ENCODE data around the gene CEP295NL.

CEP295NL gene

GRCh38 chr17:78903101-78903779 is at the start of gene CEP295NL:
Gene CEP295NL (minus strand): TSS chr17:78903201. CDS start chr17:78901828, 1,373 bp downstream.
- no peak within 1 kb of the TSS for H3K4me3 ChIP-seq (ENCODE audit: low read depth, low read length)
- no peak for DNase-seq (ENCODE audit: low read depth)
- TF ChIP-seq CTCF (IDR thresholded peaks at IDR 0.05; ENCODE audit: low read depth, low read length) = no peak
- TF ChIP-seq POLR2A (IDR thresholded peaks at IDR 0.05; ENCODE audit: extremely low read depth, insufficient read length) = no peak
- no peak for TF ChIP-seq MAX (IDR thresholded peaks at IDR 0.05; ENCODE audit: low read depth, low read length)
- TF ChIP-seq MYC (IDR thresholded peaks at IDR 0.05; ENCODE audit: low read depth, low read length) = no peak

GRCh38 chr17:78952706-78953105 is 49.7 kb upstream of the CEP295NL start:
- TF ChIP-seq POLR2A (IDR thresholded peaks at IDR 0.05; ENCODE audit: extremely low read depth, insufficient read length) = no peak
- TF ChIP-seq MYC (IDR thresholded peaks at IDR 0.05; ENCODE audit: low read depth, low read length) = no peak
- TF ChIP-seq CTCF (IDR thresholded peaks at IDR 0.05; ENCODE audit: low read depth, low read length) = no peak
- no peak for TF ChIP-seq MAX (IDR thresholded peaks at IDR 0.05; ENCODE audit: low read depth, low read length)
- DNase-seq (ENCODE audit: low read depth) = no peak
- H3K4me3 ChIP-seq (ENCODE audit: low read depth, low read length) = no peak overlapping the region

DNA sequence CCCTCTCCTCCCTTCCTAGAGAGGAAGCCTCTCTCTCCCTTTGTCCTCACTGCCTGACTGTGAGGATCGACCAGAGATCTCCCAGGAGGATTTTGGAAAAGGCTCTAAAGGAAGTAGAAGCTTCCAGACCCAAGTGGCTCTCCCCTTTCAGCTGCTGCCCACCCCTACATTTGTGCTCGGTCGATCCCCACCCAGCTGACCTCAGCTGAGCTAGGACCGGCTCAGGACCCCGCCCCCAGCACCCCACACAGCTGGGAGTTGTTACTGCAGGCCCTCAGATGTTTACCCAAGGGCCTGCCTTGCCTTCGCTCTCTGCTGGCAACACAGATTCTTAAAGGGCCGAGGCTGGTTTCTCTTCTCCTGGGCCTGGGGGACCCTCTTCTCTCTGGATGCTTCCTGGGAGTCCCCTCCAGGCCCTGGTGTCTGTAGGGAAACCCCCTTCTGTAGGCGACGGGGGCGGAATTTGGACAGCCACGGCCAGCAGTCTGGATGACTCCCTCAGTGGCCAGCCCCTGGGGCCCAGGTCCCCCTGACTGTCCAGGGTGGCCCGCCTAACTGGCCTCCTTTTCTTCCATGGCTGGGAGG is 49.1 kb upstream of the CEP295NL start:
- TF ChIP-seq POLR2A (IDR thresholded peaks at IDR 0.05; ENCODE audit: extremely low read depth, insufficient read length) = no peak
- TF ChIP-seq CTCF (IDR thresholded peaks at IDR 0.05; ENCODE audit: low read depth, low read length) = no peak
- no peak for TF ChIP-seq MAX (IDR thresholded peaks at IDR 0.05; ENCODE audit: low read depth, low read length)
- no peak for TF ChIP-seq MYC (IDR thresholded peaks at IDR 0.05; ENCODE audit: low read depth, low read length)
- no peak overlapping the region for H3K4me3 ChIP-seq (ENCODE audit: low read depth, low read length)
- no peak for DNase-seq (ENCODE audit: low read depth)

GRCh38 chr17:78950870-78951269 is 47.9 kb upstream of the CEP295NL start:
- no peak overlapping the region for H3K4me3 ChIP-seq (ENCODE audit: low read depth, low read length)
- no peak for TF ChIP-seq MAX (IDR thresholded peaks at IDR 0.05; ENCODE audit: low read depth, low read length)
- TF ChIP-seq CTCF (IDR thresholded peaks at IDR 0.05; ENCODE audit: low read depth, low read length) = no peak
- no peak for TF ChIP-seq MYC (IDR thresholded peaks at IDR 0.05; ENCODE audit: low read depth, low read length)
- no peak for TF ChIP-seq POLR2A (IDR thresholded peaks at IDR 0.05; ENCODE audit: extremely low read depth, insufficient read length)
- DNase-seq (ENCODE audit: low read depth) = no peak

DNA sequence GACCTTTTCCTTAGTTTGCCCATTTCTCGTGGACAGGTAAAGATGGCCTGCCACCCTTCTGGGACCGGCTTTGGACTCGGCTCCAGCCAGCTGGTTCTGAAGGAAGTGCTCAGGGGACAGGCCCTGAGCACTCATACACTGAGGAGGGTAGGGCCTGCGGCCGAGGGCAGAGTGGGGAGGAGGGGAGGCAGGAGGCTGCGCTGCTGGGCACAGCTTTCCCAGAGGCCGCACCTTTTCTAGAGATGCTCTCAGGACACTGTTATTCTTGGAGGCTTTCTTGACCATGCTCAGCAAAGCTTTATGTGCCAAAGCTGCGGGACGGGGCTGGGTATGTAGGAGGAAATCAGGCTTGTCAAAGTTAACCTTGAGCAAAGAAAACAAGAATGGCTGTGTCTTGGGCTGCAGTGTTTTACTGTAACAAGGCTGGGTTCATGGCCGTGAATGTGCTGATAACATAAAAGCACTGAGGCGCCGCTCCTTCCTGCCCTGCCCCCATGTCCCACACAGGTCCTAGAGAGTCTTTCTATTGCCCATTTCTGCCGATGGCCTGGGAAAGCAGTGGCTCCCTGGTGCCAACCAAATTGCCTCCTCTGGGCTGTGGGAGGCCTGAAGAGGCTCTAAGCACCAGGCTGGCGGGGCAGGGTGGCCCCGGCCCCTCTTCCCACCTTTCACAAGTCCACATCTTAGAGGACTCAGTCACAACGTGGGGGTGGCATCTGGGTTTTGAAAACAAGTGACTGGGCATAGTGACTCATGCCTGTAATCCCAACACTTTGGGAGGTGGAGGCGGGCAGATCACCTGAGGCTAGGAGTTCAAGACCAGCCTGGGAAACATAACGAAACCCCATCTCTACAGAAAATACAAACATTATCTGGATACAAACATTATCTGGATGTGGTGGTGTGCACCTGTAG is 44.5 kb upstream of the CEP295NL start:
- DNase-seq (ENCODE audit: low read depth) = no peak
- no peak for TF ChIP-seq MAX (IDR thresholded peaks at IDR 0.05; ENCODE audit: low read depth, low read length)
- TF ChIP-seq CTCF (IDR thresholded peaks at IDR 0.05; ENCODE audit: low read depth, low read length) = no peak
- TF ChIP-seq POLR2A (IDR thresholded peaks at IDR 0.05; ENCODE audit: extremely low read depth, insufficient read length) = no peak
- no peak for TF ChIP-seq MYC (IDR thresholded peaks at IDR 0.05; ENCODE audit: low read depth, low read length)
- H3K4me3 ChIP-seq (ENCODE audit: low read depth, low read length) = no peak overlapping the region
